Loucy (cell line): ENCODE measurements around the gene NOP58.
A peak's percentile ranks its signal among the peaks of the same experiment; 100 is the strongest.

ENCODE experiments used
- H2AFZ ChIP-seq: fragments of 200-600 bp; sonication (generic); 2 replicates; pipeline ENCODE4 v1.6.0; 2016; ENCODE audit warnings: antibody characterized with exemption, mild to moderate bottlenecking, low read length, moderate library complexity
- H3F3A ChIP-seq: fragments of 200-600 bp; 2 replicates; pipeline ENCODE4 v1.6.0; 2016; ENCODE audit warnings: antibody characterized with exemption, low read depth, mild to moderate bottlenecking
- H3K27me3 ChIP-seq: fragments of 200-600 bp; sonication (generic); 2 replicates; pipeline ENCODE4 v1.6.1; 2014; ENCODE audit warnings: low read length, mild to moderate bottlenecking; ENCODE audit not compliant: insufficient read depth, poor library complexity, severe bottlenecking
- H3K36me3 ChIP-seq: fragments of 200-600 bp; sonication (generic); 2 replicates; pipeline ENCODE4 v1.6.1; 2016; ENCODE audit warnings: low read length; ENCODE audit not compliant: insufficient read depth
- H3K4me1 ChIP-seq: fragments of 200-600 bp; sonication (generic); 2 replicates; pipeline ENCODE4 v1.5.1; 2014; ENCODE audit warnings: low read length, mild to moderate bottlenecking; ENCODE audit not compliant: insufficient read depth, poor library complexity, severe bottlenecking
- H3K4me2 ChIP-seq: fragments of 200-600 bp; sonication (generic); 2 replicates; pipeline ENCODE4 v1.6.0; 2014; ENCODE audit warnings: antibody characterized with exemption, low read length, low read depth, mild to moderate bottlenecking; ENCODE audit not compliant: poor library complexity, severe bottlenecking
- H3K4me3 ChIP-seq: fragments of 200-600 bp; sonication (generic); 2 replicates; pipeline ENCODE4 v1.5.1; 2014; ENCODE audit warnings: low read length, mild to moderate bottlenecking, mixed read lengths; ENCODE audit not compliant: poor library complexity, severe bottlenecking
- H3K79me2 ChIP-seq: fragments of 200-600 bp; sonication (generic); 2 replicates; pipeline ENCODE4 v1.6.1; 2014; ENCODE audit warnings: low read length; ENCODE audit not compliant: insufficient read depth
- H3K9ac ChIP-seq: fragments of 200-600 bp; sonication (generic); 2 replicates; pipeline ENCODE4 v1.6.0; 2014; ENCODE audit warnings: mild to moderate bottlenecking, low read depth, low read length, moderate library complexity; ENCODE audit not compliant: poor library complexity, severe bottlenecking
- H3K9me2 ChIP-seq: fragments of 200-600 bp; sonication (generic); replicated peaks from 2 replicates; pipeline ENCODE4 v1.6.1; 2016; ENCODE audit warnings: low read depth, low read length, mixed read lengths
- H3K9me3 ChIP-seq: fragments of 200-600 bp; sonication (generic); 2 replicates; pipeline ENCODE4 v1.6.1; 2014; ENCODE audit warnings: mild to moderate bottlenecking, antibody characterized with exemption, low read length, low read depth; ENCODE audit not compliant: insufficient read depth
- H4K20me1 ChIP-seq: fragments of 200-600 bp; sonication (generic); 2 replicates; pipeline ENCODE4 v1.6.0; 2014; ENCODE audit warnings: antibody characterized with exemption, low read length, mild to moderate bottlenecking; ENCODE audit not compliant: insufficient read depth, poor library complexity, severe bottlenecking
- CTCF ChIP-seq: fragments of 200-600 bp; sonication (generic); conservative IDR thresholded peaks from 2 replicates; pipeline ENCODE4 v1.5.1; 2014; ENCODE audit warnings: mild to moderate bottlenecking, antibody characterized with exemption, low read length
- EZH2phosphoT487 ChIP-seq: fragments of 200-600 bp; IDR thresholded peaks from 2 replicates; pipeline ENCODE4 v1.6.1; 2018; ENCODE audit warnings: antibody characterized with exemption, mild to moderate bottlenecking, moderate library complexity, borderline replicate concordance

The NOP58 gene

GRCh38 chr2:202278036-202278760, 12.6 kb downstream of the NOP58 start:
- Histone ChIP-seq H4K20me1 (peaks cover 80% of the 10 kb centered on the region), H3F3A (no peaks in the 10 kb centered on the region), H3K27me3 (no peaks in the 10 kb centered on the region), H2AFZ (no peak overlapping the region), H3K79me2 (peaks cover 89% of the 10 kb centered on the region), H3K9me3 (no peaks in the 10 kb centered on the region), H3K4me1 (peaks cover 12% of the 10 kb centered on the region), H3K9ac (no peak overlapping the region), H3K9me2 (no peaks in the 10 kb centered on the region), H3K36me3 (peaks cover 84% of the 10 kb centered on the region), H3K4me2 (no peak overlapping the region), H3K4me3 (no peak overlapping the region)
- no peak for TF ChIP-seq EZH2phosphoT487
- TF ChIP-seq CTCF = no peak

GRCh38 chr2:202278944-202279343, 13.4 kb downstream of the NOP58 start:
- H2AFZ ChIP-seq = no peak overlapping the region
- peaks cover 82% of the 10 kb centered on the region for H3K79me2 ChIP-seq
- H3K4me3 ChIP-seq = no peak overlapping the region
- H3F3A ChIP-seq = no peaks in the 10 kb centered on the region
- H3K36me3 ChIP-seq = peaks cover 91% of the 10 kb centered on the region
- no peaks in the 10 kb centered on the region for H3K27me3 ChIP-seq
- TF ChIP-seq CTCF = peak; percentile 72
- TF ChIP-seq EZH2phosphoT487 = no peak
- H3K4me2 ChIP-seq = no peak overlapping the region
- no peaks in the 10 kb centered on the region for H3K9me3 ChIP-seq
- peaks cover 76% of the 10 kb centered on the region for H4K20me1 ChIP-seq
- no peaks in the 10 kb centered on the region for H3K9me2 ChIP-seq
- peaks cover 5% of the 10 kb centered on the region for H3K4me1 ChIP-seq
- H3K9ac ChIP-seq = no peak overlapping the region

GRCh38 chr2:202286595-202286994, 21.0 kb downstream of the NOP58 start:
- no peak for TF ChIP-seq CTCF
- Histone ChIP-seq H3K4me2 (no peak overlapping the region), H3F3A (peaks cover 3% of the 10 kb centered on the region; the same call in 1 of the 2 replicates), H3K9me3 (no peaks in the 10 kb centered on the region), H2AFZ (no peak overlapping the region), H3K36me3 (peaks cover 97% of the 10 kb centered on the region), H3K9me2 (no peaks in the 10 kb centered on the region), H3K27me3 (no peaks in the 10 kb centered on the region), H3K9ac (no peak overlapping the region), H4K20me1 (peaks cover 19% of the 10 kb centered on the region), H3K4me1 (no peaks in the 10 kb centered on the region), H3K4me3 (no peak overlapping the region), H3K79me2 (peaks cover 9% of the 10 kb centered on the region)
